Measurements from ENCODE around the gene TEAD2. TPM values are rescaled to one million over a fixed set of nuclear protein-coding genes. Genes with fewer than 3 reads are reported as not detected.

Gene TEAD2
- not detected for total RNA-seq

DNA sequence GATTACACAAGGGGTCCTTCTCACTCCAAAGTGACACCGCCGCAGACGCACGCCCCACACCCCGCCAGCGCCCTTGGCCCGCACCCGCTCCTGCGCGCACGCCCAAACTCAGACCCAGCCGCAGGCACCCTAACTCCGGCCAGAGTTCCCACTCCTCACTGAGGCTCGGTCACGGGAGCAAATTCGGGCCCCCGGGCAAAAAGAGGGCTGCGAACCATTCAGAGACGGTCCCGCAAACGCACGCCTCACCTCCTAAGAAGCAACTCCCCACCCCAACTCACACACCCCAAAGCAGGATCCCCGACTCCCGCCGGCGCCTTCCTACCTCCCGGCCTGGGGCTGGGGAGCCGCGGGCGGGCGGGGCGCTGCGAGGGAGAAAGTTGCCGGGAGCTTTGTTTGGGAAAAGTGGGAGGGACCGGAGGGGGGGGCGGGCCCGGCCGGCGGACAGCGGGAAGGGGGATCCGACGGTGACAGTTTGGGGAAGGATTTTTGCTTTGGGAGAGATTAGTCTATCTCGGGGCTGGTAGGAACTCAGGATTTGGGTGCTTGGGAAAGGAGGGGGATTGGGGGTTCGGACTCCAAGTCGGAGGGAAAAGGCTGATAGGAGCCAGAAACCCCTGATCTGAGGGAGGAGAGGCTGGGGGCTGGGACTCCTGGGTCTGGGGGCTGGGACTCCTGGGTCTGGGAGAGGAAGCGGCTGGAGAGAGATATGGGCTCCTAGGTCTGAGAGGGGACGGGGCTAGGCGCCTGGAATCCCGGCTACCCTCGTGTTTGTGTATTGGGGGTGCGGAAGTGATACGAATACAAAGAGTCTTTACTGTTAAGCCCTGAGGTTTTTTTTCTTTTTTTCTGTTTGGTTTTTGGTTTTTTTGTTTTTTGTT lies at the start of gene TEAD2:
TSS of gene TEAD2 (minus strand) at position 369 of the 881 bp plus-strand sequence. CDS start 2,341 bp downstream, outside the sequence.
- peak; percentile 18 for ATAC-seq
- Mint-ChIP-seq H3K27ac (no peak within 1 kb of the TSS), H3K9me3 (ENCODE audit: insufficient read depth) (no peaks in the 10 kb centered on the region), H3K4me1 (ENCODE audit: low read depth) (peaks cover 5% of the 10 kb centered on the region), H3K27me3 (ENCODE audit: low read depth) (peaks cover 31% of the 10 kb centered on the region), H3K36me3 (ENCODE audit: low read depth) (no peaks in the 10 kb centered on the region), H3K4me3 (no peak within 1 kb of the TSS)
- ChIA-PET POLR2A (no interaction called here), CTCF (no interaction called here)
- DNase-seq = no peak

DNA sequence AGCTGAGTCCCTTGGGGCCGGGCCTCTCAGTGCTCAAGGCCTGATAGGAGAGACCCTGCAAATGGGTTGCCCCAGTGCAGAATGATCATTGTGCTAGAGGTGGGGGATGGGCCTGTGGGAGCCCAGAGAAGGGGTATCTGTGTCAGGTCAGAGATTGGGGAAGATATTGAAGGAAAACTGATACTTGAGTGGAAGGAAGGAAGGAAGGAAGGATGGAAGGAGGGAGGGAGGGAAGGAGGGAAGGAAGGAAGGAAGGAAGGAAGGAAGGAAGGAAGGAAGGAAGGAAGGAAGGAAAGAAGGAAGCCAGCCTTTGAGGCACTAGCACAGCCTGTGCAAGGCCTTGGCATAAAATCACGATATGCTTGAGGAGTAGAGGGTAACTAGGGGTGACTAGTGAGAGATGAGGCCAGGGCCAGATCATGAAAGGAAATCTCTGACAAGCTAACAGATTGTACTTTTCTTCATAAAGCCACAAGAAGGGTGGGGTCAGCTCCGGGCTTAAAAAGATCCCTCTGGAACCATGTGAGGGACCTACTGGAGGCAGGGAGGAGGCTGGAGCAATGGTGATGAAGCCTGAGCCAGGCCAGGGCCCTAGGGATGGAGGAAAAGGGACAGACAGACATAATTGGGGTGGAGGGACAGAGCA lies 49.6 kb upstream of the TEAD2 start:
- peak overlapping the region; percentile 47 for H3K27ac Mint-ChIP-seq
- no peaks in the 10 kb centered on the region for H3K9me3 Mint-ChIP-seq (ENCODE audit: insufficient read depth)

DNA sequence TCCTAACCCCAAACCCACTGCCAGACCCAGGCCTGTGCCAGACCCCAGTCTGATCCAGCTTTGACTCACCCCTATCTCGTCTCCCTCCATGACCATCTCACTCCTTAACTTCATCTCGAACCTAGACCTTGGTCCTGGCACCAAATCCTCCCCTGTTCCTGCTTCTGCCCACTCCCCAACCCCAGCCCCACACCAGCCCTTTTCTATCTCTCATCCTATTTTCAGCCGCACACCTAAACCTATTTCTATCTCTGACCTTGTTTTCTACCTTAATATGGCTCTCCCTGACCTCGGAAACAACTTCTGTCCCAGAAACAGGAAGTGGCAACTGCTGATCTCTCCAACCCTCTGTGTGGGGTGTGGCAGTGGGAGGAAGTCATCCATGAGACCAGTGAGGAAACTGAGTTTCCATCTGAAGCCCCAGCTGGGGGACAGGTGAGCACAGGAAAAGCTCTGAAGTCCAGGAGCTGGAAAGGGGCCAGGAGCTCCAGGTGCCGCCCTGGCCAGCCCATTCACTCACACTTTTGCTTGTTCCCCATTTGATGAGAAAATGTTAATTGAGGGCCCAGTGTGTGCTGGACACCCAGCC lies 47.3 kb upstream of the TEAD2 start:
- peak overlapping the region; percentile 84 for H3K27ac Mint-ChIP-seq
- peak; percentile 74 for ATAC-seq
- H3K27me3 Mint-ChIP-seq (ENCODE audit: low read depth) = peaks cover 3% of the 10 kb centered on the region
- POLR2A ChIA-PET = interaction anchor here (0.6 to 1.4 kb wide), 8 partner anchors 12 to 1315 kb away, joined by 3 to 5 read pairs (median 3); partner anchors contain the start of gene ALDH16A1
- H3K36me3 Mint-ChIP-seq (ENCODE audit: low read depth) = no peaks in the 10 kb centered on the region
- CTCF ChIA-PET = interaction anchor here (0.7 to 8.6 kb wide), 7 partner anchors 13 to 211 kb away, joined by 3 to 52 read pairs (median 4); partner anchors contain the start of gene GFY
- H3K4me1 Mint-ChIP-seq (ENCODE audit: low read depth) = peaks cover 58% of the 10 kb centered on the region
- DNase-seq = peak; percentile 61
- no peaks in the 10 kb centered on the region for H3K9me3 Mint-ChIP-seq (ENCODE audit: insufficient read depth)
- H3K4me3 Mint-ChIP-seq = peak overlapping the region; percentile 30

More for the DNA sequence above, 49.6 kb upstream of the TEAD2 start:
- ChIA-PET CTCF (interaction anchor here (0.7 to 8.6 kb wide), 7 partner anchors 11 to 656 kb away, joined by 3 to 52 read pairs (median 5); partner anchors contain the start of genes GFY and PTH2), POLR2A (no interaction called here)
- Mint-ChIP-seq H3K36me3 (ENCODE audit: low read depth) (no peaks in the 10 kb centered on the region), H3K27me3 (ENCODE audit: low read depth) (peaks cover 6% of the 10 kb centered on the region), H3K4me1 (ENCODE audit: low read depth) (peaks cover 54% of the 10 kb centered on the region), H3K4me3 (no peak overlapping the region)
- ATAC-seq (no peak), DNase-seq (no peak)

GRCh38 chr19:49408816-49409440 lies 46.7 kb upstream of the TEAD2 start:
- POLR2A ChIA-PET = interaction anchor here (0.6 to 1.4 kb wide), 7 partner anchors 15 to 1316 kb away, joined by 3 to 5 read pairs (median 3); partner anchors contain the start of gene ALDH16A1
- ATAC-seq = no peak
- H3K27me3 Mint-ChIP-seq (ENCODE audit: low read depth) = peaks cover 3% of the 10 kb centered on the region
- H3K4me1 Mint-ChIP-seq (ENCODE audit: low read depth) = peaks cover 58% of the 10 kb centered on the region
- CTCF ChIA-PET = interaction anchor here (1.0 to 8.6 kb wide), 6 partner anchors 13 to 210 kb away, joined by 3 to 52 read pairs (median 5); partner anchors contain the start of gene GFY
- peak overlapping the region; percentile 84 for H3K27ac Mint-ChIP-seq
- H3K9me3 Mint-ChIP-seq (ENCODE audit: insufficient read depth) = no peaks in the 10 kb centered on the region
- DNase-seq = no peak
- no peaks in the 10 kb centered on the region for H3K36me3 Mint-ChIP-seq (ENCODE audit: low read depth)
- peak overlapping the region; percentile 30 for H3K4me3 Mint-ChIP-seq

DNA sequence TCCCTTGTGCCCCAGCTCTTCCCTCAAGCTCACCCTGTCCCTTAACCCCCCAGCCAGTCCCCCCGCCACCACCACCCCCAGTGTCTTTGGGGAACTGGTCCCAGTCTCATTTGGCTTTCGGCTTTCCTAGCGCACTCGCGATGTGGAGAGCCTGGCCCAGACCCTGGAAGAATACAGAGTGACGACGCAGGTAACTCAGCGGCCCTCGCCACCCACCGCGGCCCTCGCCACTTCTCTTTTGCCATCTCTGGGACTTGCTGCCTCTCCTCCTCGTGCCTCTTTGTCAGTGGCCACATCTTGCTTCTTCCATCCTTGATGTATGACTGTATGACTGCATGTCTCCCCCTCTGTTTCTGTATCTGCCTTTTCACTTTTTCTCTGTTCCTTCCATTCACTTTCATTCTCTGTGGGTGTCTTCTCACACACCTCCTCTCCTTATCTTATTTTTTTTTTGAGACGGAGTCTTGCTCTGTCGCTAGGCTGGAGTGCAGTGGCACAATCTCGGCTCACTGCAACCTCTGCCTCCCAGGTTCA lies 45.3 kb upstream of the TEAD2 start:
- ATAC-seq = no peak
- DNase-seq = no peak
- CTCF ChIA-PET = interaction anchor here (8.6 kb wide), 1 partner anchor 16 kb away, joined by 52 read pairs; no protein-coding TSS in a partner anchor
- POLR2A ChIA-PET = no interaction called here
- Mint-ChIP-seq H3K4me1 (ENCODE audit: low read depth) (peaks cover 63% of the 10 kb centered on the region), H3K27ac (peak overlapping the region; percentile 1), H3K9me3 (ENCODE audit: insufficient read depth) (no peaks in the 10 kb centered on the region), H3K36me3 (ENCODE audit: low read depth) (no peaks in the 10 kb centered on the region), H3K27me3 (ENCODE audit: low read depth) (peaks cover 3% of the 10 kb centered on the region), H3K4me3 (no peak overlapping the region)

GRCh38 chr19:49407079-49407478 lies 44.9 kb upstream of the TEAD2 start:
- Mint-ChIP-seq H3K27me3 (ENCODE audit: low read depth) (no peaks in the 10 kb centered on the region), H3K36me3 (ENCODE audit: low read depth) (no peaks in the 10 kb centered on the region), H3K9me3 (ENCODE audit: insufficient read depth) (no peaks in the 10 kb centered on the region), H3K4me1 (ENCODE audit: low read depth) (peaks cover 59% of the 10 kb centered on the region), H3K27ac (no peak overlapping the region), H3K4me3 (no peak overlapping the region)
- no peak for DNase-seq
- no peak for ATAC-seq
- ChIA-PET CTCF (interaction anchor here (1.2 to 8.6 kb wide), 3 partner anchors 14 to 18 kb away, joined by 4 to 52 read pairs (median 4); partner anchors contain the start of gene GFY), POLR2A (no interaction called here)

DNA sequence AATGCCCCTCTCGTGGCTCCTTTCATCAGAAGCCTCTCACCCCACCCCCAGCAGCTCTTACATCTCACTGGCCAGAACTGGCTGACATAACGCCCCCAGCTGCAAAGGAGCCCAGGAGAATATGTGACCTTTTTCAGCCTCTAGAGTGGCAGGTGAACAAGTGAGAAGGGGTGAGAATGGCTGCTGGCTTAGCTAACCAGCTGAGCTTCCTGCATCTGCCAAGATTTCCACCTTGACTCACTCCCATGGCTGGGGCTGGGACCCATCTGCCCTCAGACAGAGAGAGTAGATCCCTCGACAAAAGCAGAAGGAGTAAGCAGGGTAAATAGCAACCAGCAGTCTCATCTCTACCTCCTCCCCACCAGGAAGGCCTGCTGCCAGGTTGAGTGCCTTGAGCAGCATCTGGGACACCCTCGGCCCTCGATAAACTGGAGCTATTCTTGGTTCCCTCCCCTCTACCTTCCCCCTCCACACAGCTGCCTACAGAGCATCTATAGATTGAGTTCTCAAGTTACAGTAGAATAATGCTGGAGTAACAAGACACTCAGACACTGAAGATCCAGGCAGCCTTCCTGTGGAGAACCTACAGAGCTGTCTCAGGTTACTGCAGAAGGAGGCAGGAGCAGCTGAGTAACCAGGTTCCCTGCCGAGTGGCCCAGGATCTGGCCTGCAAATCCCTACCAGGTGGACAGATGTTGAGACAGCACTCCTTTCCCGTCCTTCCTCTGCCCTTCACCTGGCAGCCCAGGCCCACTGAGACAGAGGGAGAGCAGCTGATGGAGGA lies 41.4 kb upstream of the TEAD2 start:
- H3K27ac Mint-ChIP-seq = no peak overlapping the region
- POLR2A ChIA-PET = no interaction called here
- no peaks in the 10 kb centered on the region for H3K36me3 Mint-ChIP-seq (ENCODE audit: low read depth)
- H3K27me3 Mint-ChIP-seq (ENCODE audit: low read depth) = peaks cover under 1% of the 10 kb centered on the region
- no peak overlapping the region for H3K4me3 Mint-ChIP-seq
- ATAC-seq (no peak), DNase-seq (no peak)
- peaks cover 30% of the 10 kb centered on the region for H3K4me1 Mint-ChIP-seq (ENCODE audit: low read depth)
- no peaks in the 10 kb centered on the region for H3K9me3 Mint-ChIP-seq (ENCODE audit: insufficient read depth)
- CTCF ChIA-PET = interaction anchor here (1.0 to 2.2 kb wide), 3 partner anchors 12 to 67 kb away, joined by 3 to 10 read pairs (median 6); no protein-coding TSS in a partner anchor

- ChIA-PET CTCF (interaction anchor here (1.5 kb wide), 1 partner anchor 74 kb away, joined by 3 read pairs; no protein-coding TSS in a partner anchor), POLR2A (no interaction called here)
- H3K36me3 Mint-ChIP-seq (ENCODE audit: low read depth) = no peaks in the 10 kb centered on the region
- no peak overlapping the region for H3K4me3 Mint-ChIP-seq
- H3K9me3 Mint-ChIP-seq (ENCODE audit: insufficient read depth) = no peaks in the 10 kb centered on the region
- no peak for ATAC-seq
- DNase-seq = no peak
- H3K4me1 Mint-ChIP-seq (ENCODE audit: low read depth) = peaks cover 17% of the 10 kb centered on the region
- peaks cover 8% of the 10 kb centered on the region for H3K27me3 Mint-ChIP-seq (ENCODE audit: low read depth)
- H3K27ac Mint-ChIP-seq = no peak overlapping the region
Observed at GRCh38 chr19:49400029-49400428, 37.8 kb upstream of the TEAD2 start.

- no peak overlapping the region for H3K4me3 Mint-ChIP-seq
- H3K36me3 Mint-ChIP-seq (ENCODE audit: low read depth) = no peaks in the 10 kb centered on the region
- ChIA-PET POLR2A (no interaction called here), CTCF (no interaction called here)
- no peak overlapping the region for H3K27ac Mint-ChIP-seq
- no peak for DNase-seq
- H3K27me3 Mint-ChIP-seq (ENCODE audit: low read depth) = peaks cover 8% of the 10 kb centered on the region
- H3K4me1 Mint-ChIP-seq (ENCODE audit: low read depth) = peaks cover 17% of the 10 kb centered on the region
- H3K9me3 Mint-ChIP-seq (ENCODE audit: insufficient read depth) = no peaks in the 10 kb centered on the region
- ATAC-seq = no peak
Observed at GRCh38 chr19:49398931-49399330, 36.7 kb upstream of the TEAD2 start.

DNA sequence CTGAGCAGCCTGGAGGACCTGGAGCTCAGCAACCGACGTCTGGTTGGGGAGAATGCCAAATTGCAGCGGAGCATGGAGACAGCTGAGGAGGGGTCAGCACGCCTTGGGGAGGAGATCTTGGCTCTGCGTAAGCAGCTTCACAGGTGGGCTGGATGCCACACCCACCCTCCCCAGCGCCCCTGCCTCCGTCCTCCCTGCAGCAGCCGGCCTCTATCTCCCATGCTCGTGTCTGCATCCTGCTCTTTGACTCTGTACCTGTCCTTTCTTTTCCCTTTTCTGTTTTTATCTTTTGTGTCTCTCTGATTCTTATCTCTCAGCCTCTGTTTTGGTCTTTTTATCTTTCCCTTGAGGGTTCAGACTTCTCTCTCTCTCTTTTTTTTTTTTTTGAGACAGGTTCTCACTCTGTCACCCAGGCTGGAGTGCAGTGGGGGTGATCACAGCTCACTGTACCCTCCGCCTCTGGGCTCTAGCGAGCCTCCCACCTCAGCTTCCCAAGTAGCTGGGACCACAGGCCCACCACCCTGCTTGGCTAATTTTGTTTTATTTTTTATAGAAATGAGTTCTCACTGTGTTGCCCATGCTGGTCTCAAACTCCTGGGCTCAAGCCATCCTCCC lies 35.9 kb upstream of the TEAD2 start:
- no peak overlapping the region for H3K4me3 Mint-ChIP-seq
- H3K36me3 Mint-ChIP-seq (ENCODE audit: low read depth) = no peaks in the 10 kb centered on the region
- ATAC-seq = no peak
- ChIA-PET POLR2A (interaction anchor here (0.6 kb wide), 1 partner anchor 169 kb away, joined by 3 read pairs; no protein-coding TSS in a partner anchor), CTCF (no interaction called here)
- peak overlapping the region; percentile 55 for H3K27ac Mint-ChIP-seq
- peaks cover 8% of the 10 kb centered on the region for H3K27me3 Mint-ChIP-seq (ENCODE audit: low read depth)
- H3K9me3 Mint-ChIP-seq (ENCODE audit: insufficient read depth) = no peaks in the 10 kb centered on the region
- no peak for DNase-seq
- H3K4me1 Mint-ChIP-seq (ENCODE audit: low read depth) = peaks cover 12% of the 10 kb centered on the region
